Activated CD8-positive, alpha-beta memory T cell treated with anti-CD3 and anti-CD28 coated beads for 1 hour (primary cell): ENCODE results near the gene PDK2.

Experiments used
- DNase-seq, 2 donors: peaks; one replicate each; pipeline ENCODE4 v3.0.0-alpha.2; 2020; ENCODE audit warnings: low read depth in 1 of 2; ENCODE audit errors: extremely low read depth in 1 of 2

Gene PDK2

DNA sequence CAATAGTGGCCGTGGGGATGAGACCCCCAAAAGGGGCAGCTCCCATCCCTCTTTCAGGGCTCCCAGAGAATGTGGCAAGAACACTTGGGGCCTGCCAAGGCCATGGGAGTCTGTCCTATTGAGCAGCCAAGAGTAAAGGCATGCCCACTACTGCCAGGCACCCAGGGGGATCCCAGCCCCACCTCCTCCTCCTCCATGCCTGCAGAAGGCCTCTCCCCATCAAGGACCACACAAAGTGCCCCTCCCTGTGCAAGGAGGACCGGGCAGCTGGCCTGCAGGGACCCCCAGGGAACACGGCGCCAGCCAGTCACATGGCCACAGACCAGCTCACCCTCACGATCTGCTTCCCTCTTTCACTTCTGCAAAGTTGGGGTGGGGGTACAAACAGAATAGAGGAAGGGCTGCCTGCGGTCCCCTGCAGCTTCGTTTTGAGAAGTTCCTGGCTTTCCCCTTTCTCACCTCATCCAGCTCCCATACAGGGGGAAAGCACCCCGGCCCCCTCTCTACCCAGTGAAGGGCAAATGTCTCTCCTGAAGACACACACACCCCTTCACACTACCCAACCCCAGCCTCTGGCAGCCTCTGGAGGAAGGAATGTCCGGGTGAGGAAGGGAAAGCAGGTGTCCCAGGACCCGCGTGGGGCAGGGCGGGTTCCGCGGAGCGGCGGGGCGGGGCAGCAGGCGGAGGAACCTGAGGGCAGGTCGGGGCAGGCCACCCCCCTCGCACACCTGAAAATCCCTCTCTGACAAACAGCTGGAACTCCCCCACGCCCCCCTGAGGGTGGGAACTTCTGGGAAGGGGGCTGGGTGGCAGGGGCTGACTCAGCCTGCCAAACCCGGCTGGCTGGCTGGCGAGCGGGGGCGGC is 53.3 kb downstream of the PDK2 start:
- DNase-seq: peak; percentile 55 to 58

DNA sequence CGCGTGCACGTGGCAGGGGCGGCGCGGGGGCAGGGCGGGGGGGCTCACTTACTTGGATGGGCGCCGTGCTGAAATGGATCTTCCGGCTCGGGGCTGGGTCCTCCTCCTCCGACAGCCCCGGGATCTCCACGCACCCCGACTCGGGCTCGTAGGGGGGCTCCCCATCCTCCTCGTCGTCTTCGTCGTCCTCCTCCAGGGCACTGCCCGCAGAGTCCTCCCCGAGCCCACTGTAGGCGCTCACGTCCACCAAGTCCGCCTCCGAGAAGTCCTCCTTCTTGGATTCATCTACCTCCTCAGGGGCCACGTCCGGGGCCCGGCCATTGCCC is 53.9 kb downstream of the PDK2 start:
- no peak for DNase-seq

DNA sequence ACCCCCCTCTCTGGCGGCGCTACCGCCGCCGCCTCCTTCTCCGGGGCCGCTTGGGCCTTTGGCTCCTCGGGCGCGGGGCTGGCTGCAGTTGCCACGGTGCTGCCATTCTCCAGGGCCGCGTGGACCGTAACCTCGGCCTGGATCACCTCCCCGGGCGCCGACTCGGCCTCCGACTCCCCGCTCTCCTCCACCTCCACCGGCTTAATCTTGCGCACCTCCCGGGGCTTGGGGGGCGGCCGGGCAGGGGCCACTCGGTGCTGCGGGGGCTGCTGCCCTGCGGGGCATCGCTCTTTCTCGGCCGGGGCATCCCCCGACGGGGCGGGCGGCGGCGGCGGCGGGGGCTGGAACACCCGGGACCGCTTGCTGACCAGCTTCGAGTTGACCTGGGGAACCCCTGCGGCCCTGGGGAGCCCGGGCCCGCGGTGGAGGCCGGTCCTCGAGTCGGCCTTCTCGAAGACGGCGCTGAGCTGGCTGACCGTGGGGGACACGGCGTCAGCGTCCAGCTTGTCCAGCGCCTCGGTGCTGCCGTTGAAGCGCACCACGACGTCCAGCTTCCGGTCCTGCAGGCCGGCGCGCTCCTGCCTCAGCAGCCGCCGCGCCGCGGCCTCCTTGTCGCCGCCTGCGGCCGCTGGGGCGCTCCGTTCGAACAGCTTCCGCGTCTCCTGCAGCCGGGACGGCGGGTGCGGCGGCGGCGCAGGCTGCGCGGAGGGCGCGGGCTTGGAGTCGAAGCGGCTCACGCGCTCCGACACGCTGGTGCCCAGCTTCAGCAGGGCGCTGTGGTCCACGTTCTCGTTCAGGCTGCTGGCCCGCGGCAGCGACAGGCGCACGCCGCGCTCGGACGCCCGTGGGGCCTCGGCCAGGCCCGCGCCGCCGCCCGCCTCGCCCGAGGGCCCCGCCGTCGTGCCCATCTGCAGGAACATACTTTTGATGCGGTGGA is 54.5 kb downstream of the PDK2 start:
- no peak for DNase-seq

DNA sequence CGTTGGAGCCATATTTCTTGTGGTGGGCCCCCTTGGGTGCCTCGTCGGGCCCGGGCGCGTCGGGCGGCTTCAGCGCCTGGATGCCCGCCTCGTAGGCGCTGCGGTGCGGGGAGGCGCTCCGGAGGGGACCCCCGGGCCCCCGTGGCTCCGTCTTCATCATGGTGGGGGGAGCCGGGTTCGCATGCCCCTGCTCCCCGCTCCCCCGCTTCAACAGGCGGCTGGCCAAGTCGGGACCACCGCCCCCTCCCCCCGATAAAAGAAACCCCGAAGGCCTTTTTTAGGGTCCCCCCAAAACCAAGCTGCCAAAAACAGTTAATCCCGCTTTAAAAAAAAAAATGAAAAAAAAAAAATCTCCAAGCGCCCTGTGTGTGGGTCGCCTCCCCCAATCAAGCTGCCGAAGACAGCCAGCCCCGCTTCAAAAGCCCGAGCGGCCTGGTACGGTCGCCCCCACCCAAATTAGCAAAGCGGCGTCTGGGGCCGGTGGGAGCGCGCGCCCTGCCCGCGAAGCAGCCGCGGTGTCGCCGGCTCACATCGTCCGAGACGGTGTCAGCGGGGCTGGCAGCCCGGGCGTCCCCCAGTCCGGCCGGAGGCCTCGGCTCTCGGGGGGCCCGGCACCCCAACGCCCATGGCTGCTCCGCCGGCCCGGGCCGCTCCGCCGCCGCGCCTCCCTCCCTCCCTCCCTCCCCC is 55.3 kb downstream of the PDK2 start, which contains the start of gene PPP1R9B:
Gene PPP1R9B, minus strand, starts transcription at position 324 of the 687 bp plus-strand sequence. Its CDS starts 164 bp downstream, at position 160.
- DNase-seq: no peak

DNA sequence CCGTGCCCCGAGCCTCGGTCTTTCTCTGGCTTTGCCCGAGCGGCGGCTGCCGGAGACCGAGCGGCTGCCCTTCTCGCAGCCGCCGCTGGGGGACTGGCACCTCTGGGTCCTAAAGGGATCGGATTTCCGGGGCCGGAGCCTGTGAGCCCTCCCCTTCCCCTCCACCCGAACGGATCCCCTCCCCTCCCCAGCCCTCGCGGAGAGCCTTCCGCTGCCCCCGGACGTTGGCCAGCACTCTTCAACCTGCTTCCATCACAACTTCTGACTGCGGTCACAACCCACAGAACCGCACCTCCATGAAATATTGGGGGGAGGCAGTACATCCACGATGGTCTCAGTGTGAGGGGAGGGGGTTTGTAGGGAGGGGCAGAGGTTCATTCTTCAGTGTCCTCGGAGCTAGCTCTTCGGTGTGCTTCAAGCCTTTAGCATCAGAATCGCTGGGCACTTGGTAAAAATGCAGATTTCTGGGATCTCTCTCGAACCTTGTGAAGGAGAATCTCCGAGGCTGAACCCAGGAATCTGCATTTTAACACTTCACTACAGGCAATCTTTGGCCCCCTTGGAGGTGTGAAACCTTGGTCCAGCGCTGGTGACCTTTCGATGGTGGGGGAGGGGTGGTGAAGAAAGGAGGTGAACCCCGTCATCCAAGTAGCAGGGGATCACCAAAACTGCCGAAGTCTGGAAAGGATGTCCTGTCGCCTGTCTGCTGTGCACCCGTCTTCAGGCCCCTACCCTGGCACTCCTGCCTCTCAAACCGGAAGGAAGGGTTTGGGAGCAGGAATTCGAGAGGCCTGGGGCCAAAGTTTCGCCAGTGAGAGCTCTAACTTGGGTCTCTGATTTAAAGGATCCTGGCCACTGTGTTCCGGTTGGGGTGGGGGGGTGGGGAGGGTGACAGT is 56.1 kb downstream of the PDK2 start:
- peak in 1 of 2 donors; percentile 78 for DNase-seq

DNA sequence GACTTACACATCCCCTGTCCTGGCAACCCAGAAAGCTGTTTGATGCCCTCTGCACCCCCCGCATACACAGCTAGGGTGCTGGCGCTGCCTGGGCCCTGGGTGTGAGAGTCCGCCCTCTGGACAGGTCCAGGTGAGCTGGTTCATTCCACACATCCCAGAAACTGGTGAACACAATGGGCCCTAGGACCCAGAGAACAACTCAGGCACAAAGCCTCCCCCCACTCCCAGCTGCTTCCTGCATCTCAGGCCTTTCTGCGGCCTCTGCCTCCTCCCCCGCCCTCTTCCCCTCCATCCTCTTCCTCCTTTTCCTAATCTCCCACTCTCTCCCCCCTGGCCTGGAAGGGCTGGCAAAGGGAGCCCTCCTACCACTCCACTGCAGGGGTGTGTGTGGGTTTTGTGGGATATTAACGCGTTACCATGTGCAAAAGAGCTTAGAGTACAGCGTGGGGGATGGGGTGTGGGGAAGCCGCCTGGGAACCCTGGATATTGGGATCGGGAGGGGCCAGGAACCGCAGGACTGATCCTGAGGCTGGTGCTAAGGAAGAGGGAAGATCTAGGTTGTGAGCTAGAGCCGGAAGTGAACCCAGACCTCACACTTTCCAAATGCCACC is 56.9 kb downstream of the PDK2 start:
- DNase-seq: no peak

DNA sequence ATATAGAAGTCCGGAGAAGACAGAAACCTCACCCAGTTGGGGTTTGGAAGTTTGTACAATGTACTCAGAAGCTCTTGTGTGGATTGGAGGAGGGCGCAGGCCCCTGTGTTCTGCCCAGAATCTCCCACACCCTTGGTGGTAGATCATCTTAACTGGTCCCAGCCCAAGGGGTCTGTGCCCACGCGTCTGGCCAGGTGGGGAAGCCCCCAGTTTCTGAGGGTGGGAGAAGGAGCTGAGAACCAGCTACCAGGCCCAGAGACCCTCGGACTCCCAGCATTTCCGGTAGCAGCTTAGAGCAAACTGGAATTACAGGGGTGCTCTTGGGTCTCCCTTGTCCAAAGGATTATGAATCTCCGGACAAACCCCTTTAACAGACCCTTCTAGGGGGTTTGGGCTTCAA is 57.6 kb downstream of the PDK2 start:
- DNase-seq: no peak

DNA sequence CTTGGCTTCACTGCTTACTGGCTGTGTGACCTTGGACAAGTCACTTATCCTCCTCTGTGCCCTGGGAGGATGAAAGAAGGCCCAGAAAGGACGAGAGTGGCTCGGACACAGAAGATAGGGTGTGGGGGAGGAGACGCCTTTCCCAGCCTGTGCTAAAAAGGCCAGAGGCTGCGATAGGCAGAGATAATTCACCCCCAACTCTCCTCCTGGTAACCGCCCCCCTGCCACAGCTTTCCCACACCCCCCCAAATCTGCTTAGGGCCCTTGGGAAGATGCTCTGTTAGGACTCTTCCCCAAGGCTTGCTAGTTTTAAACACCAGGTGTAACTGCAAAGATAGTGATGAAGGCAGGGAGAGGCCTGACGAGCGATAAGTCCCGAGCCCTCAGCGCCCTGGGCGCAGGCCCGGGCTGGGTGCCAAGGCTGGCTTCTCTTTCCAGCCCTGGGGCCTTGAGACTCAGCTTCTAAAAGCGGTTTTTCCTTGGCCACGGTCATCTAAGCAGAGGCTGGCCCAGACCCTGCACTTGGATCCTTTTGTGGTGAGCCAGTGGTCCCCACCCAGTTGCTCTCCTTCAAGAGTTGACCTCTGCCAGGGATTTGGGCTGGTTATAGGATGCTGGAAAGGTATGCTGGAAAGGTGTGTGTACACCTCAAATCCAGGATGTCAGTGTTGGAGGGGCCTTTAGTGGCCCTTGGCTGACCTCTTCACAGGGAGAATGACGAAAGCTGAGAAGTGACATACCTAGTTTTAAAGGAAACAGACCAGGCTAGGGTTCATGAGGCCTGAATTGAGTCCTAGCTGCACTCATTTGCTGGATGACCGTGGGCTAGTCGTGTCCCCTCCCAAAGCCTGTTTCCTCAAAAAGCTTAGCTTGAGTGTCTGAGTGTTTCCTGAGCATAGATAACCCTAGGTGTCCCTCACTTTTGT is 58.8 kb downstream of the PDK2 start:
- no peak for DNase-seq

DNA sequence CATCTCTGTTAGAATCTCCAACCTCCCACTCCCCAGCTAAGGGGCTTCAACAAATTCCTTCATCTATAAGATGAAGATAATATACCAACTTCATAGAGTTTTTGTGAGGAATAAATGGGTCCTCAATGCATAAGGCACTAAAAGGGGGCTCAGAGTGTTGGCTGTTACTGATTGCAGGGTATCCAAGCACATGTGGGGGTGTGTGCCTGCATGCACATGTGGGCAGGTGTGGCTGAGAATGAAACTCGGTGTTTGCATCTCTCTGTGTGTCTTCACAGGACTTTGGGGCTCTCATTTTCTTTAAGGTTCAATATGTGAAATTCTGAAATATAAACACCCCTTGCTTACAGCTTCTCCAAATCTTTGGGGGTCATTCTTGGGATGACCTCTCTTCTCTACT is 59.5 kb downstream of the PDK2 start:
- DNase-seq: no peak

DNA sequence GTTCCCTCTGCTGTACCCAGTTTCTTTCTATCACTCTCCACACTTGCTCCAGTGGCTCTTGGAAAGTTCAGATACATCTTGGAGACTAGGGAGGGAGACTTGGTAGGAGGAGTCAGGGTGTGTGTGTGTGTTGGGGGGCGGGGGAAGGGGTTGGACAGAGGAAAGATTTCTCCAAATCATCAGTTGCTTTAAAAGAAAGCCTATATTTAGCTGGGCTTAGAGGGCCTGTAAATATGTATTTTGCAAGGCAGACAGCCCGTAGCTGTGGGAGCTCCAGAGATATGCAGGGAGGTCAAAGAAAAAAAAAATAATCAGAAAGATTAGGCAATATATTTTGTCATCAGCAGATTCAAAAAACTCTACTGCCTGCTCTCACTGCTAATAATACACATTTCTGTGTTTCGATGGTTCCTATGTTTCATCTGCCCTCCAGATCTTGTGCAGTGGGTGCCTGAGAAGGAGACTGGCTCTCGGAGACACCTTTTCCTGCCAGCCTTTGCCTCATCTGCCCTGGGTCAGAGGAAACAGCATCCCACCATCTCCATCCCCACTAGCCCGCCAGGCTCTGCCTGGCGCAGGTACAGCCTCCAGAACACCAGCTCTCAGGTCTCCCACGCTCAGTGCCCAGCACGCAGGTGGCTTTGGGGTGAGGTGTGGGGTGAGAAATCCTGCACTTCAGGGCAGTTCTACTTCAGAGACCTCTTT is 60.1 kb downstream of the PDK2 start:
- DNase-seq: no peak

DNA sequence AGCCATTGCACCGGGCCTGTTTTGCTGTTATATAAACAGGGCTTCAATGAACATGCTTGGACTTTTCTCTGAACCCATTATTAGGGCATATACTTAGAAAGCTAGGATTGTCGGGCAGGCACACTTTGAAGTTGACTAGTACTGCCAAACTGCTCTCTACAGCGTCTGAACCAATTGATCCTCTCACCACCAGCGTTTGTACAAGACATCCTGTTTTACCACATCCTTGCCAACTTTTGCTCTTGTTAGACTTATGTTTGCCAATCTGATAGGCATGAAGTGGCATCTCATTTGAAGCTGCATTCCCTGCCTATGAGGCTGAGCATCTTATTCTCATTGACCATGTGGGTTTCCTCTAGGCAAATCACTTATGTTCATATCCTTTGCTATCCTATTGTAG is 62.7 kb downstream of the PDK2 start:
- no peak for DNase-seq

DNA sequence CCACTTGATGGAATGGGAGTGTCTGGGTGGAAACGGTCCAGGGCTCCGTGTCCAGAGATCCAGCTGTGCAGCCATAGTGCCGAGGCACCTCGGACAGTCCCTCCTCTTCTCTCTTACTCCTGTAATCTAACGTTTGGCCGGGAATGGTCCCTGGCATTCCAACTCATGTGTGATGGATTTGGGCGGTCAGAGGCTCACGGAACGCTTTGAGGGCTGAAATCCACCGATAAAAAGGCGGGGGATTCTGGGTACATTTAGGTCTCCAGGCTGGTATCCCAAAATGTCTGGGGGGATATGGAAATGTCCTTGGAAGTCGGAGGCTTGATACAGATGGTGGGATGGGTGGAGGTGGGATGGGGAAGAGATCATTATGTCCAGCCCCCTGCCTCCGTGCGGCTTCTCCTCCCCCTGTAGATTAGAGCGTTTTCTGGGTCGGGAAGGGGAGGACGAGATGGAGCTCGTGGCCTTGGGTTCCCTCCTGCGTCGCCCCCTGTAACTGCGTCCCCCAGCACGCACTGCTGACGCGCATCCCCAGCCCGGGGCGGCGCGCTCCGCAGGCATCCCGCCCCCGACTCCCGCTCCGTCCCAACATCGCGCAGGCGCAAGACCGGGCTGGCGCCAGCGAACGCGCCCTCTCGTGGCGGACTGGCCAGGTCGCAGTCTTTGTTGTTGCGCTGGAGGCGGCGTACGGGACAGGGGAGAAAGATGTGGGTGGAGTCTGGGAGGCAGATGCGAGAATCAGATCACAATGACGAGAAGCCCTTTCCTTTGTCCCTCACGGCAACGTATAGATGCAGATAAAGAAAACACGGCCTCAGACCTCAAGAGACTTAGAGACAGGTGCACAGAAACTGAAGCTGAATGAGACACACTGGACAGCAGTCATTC is 66.1 kb downstream of the PDK2 start:
- DNase-seq: peak; percentile 85 to 92
